Stimulated activated CD4-positive, alpha-beta T cell treated with anti-CD3 and anti-CD28 coated beads, Interleukin-1b, Interleukin-23, amount 100 ng/mL, for 1 hour (primary cell): ENCODE results near the gene PKP2.
"Not testable (repeated sequence)": the region's sequence is repeated elsewhere in the genome, so short reads cannot be mapped to it uniquely, and the experiment has no call there.

Experiments
- DNase-seq, 2 donors: peaks; one replicate each; pipeline ENCODE4 v3.0.0-alpha.2; 2020; ENCODE audit warnings: low read depth in 2 of 2

PKP2 gene

GRCh38 chr12:32863128-32863527 is 33.4 kb downstream of the PKP2 start:
- no peak for DNase-seq

GRCh38 chr12:32861658-32862057 is 34.9 kb downstream of the PKP2 start:
- DNase-seq, result not testable (repeated sequence)

GRCh38 chr12:32860192-32860591 is 36.4 kb downstream of the PKP2 start:
- DNase-seq, result no peak

GRCh38 chr12:32859389-32859788 is 37.2 kb downstream of the PKP2 start:
- no peak for DNase-seq

GRCh38 chr12:32854716-32855115 is 41.9 kb downstream of the PKP2 start:
- DNase-seq, result no peak

GRCh38 chr12:32854097-32854496 is 42.5 kb downstream of the PKP2 start:
- DNase-seq, result no peak

GRCh38 chr12:32847287-32847686 is 49.3 kb downstream of the PKP2 start:
- no peak for DNase-seq

GRCh38 chr12:32846053-32846452 is 50.5 kb downstream of the PKP2 start:
- DNase-seq, result no peak

- DNase-seq, result no peak
Measured at GRCh38 chr12:32843528-32844095, 53.0 kb downstream of the PKP2 start.

- DNase-seq, result no peak
Measured at GRCh38 chr12:32841061-32841460, 55.5 kb downstream of the PKP2 start.

GRCh38 chr12:32839828-32840227 is 56.7 kb downstream of the PKP2 start:
- DNase-seq, result no peak

GRCh38 chr12:32837974-32838373 is 58.6 kb downstream of the PKP2 start:
- no peak for DNase-seq

- DNase-seq, result no peak
Measured at GRCh38 chr12:32836710-32837109, 59.9 kb downstream of the PKP2 start.

GRCh38 chr12:32834122-32834521 is 62.5 kb downstream of the PKP2 start:
- DNase-seq, result no peak

GRCh38 chr12:32828552-32828951 is 68.0 kb downstream of the PKP2 start:
- DNase-seq, result no peak

- DNase-seq, result no peak
Measured at GRCh38 chr12:32828120-32828519, 68.5 kb downstream of the PKP2 start.

GRCh38 chr12:32826807-32827412 is 69.7 kb downstream of the PKP2 start:
- no peak for DNase-seq

- DNase-seq, result no peak
Measured at GRCh38 chr12:32824596-32824995, 72.0 kb downstream of the PKP2 start.

- DNase-seq, result no peak
Measured at GRCh38 chr12:32822344-32822743, 74.2 kb downstream of the PKP2 start.

- no peak for DNase-seq
Measured at GRCh38 chr12:32821710-32822109, 74.9 kb downstream of the PKP2 start.

GRCh38 chr12:32821293-32821692 is 75.3 kb downstream of the PKP2 start:
- no peak for DNase-seq

- DNase-seq, result no peak
Measured at GRCh38 chr12:32820376-32820931, 76.1 kb downstream of the PKP2 start.

- no peak for DNase-seq
Measured at GRCh38 chr12:32819424-32819823, 77.2 kb downstream of the PKP2 start.
